ENCODE data around the gene EPS8L3. TPM values are rescaled to one million over a fixed set of nuclear protein-coding genes. Genes with fewer than 3 reads are reported as not detected.
"Not testable (repeated sequence)": the region's sequence is repeated elsewhere in the genome, so short reads cannot be mapped to it uniquely, and the experiment has no call there.

The EPS8L3 gene
- total RNA-seq, 1 donor from 2014 or later: not detected

DNA sequence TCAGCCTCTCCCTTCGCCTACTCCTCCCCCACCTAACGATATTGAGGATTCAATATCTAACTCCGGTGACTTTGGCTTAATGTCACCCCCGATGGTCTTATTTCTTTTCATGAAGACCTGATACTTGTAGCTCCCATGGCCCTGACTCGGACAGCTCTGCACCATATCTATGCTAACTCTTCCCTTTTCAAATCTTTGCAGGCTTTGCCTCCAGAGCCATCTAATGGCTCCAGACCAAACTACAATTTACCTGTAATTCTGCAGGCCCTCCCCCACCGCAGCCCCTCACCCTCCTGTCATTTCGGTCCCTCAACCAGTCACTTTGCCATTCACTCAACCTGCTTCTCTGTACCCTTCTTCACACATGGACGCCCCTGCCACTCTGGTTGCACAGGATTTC lies 59.5 kb downstream of the EPS8L3 start:
- no peak for DNase-seq (ENCODE audit: low read depth, low spot score)
- TF ChIP-seq CTCF (conservative IDR thresholded peaks at IDR 0.05): no peak
- Mint-ChIP-seq H3K4me3 (no peak overlapping the region), H3K27me3 (ENCODE audit: low read depth) (no peaks in the 10 kb centered on the region), H3K4me1 (no peaks in the 10 kb centered on the region), H3K9me3 (peaks cover 15% of the 10 kb centered on the region), H3K27ac (ENCODE audit: unreplicated experiment) (no peak overlapping the region), H3K36me3 (ENCODE audit: low read depth) (peaks cover 9% of the 10 kb centered on the region)

DNA sequence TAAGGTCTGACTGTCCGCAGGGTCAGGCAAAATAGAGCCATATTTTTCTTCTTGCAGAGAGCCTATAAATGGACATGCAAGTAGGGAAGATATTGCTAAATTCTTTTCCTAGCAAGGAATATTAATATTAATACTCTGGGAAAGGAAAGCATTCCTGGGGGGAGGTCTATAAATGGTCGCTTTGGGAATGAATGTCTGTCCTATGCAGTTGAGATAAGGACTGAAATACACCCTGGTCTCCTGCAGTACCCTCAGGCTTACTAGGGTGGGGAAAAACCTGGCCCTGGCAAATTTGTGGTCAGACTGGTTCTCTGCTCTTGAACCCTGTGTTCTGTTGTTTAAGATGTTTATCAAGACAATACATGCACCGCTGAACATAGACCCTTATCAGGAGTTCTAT lies 60.8 kb downstream of the EPS8L3 start:
- not testable (repeated sequence) for H3K27me3 Mint-ChIP-seq (ENCODE audit: low read depth); H3K36me3 Mint-ChIP-seq (ENCODE audit: low read depth); H3K4me1 Mint-ChIP-seq; H3K27ac Mint-ChIP-seq (ENCODE audit: unreplicated experiment); H3K4me3 Mint-ChIP-seq; DNase-seq (ENCODE audit: low read depth, low spot score)
- H3K9me3 Mint-ChIP-seq: peaks cover 11% of the 10 kb centered on the region

Other genes with a start within 250 kb of the EPS8L3 start
- gene GPR61, start 224.1 kb downstream of the EPS8L3 start, total RNA-seq: not detected in 2 replicates
- 9.8 and 10.2 TPM in 2 replicates for gene GNAI3, start 215.3 kb downstream of the EPS8L3 start, total RNA-seq
- not detected in 2 replicates for gene GNAT2, start 144.3 kb downstream of the EPS8L3 start, total RNA-seq
- gene AMPD2, start 144.1 kb downstream of the EPS8L3 start, total RNA-seq: 93.1 and 105 TPM in 2 replicates
- 26.7 and 28.2 TPM in 2 replicates for gene GSTM4, start 107.8 kb downstream of the EPS8L3 start, total RNA-seq
- 43.7 and 46.6 TPM in 2 replicates for gene GSTM2, start 95.9 kb downstream of the EPS8L3 start, total RNA-seq
- 45.9 and 47.8 TPM in 2 replicates for gene GSTM1, start 76.1 kb downstream of the EPS8L3 start, total RNA-seq
- gene GSTM5, start 51.7 kb downstream of the EPS8L3 start, total RNA-seq: 0.23 TPM in 1 of 2 replicates, not detected in the other
- gene GSTM3, start 22.9 kb downstream of the EPS8L3 start, total RNA-seq: 56.5 and 62.0 TPM in 2 replicates
- 16.0 and 17.9 TPM in 2 replicates for gene CSF1, start 146.9 kb upstream of the EPS8L3 start, total RNA-seq
- gene AHCYL1, start 220.8 kb upstream of the EPS8L3 start, total RNA-seq: 90.1 and 94.0 TPM in 2 replicates

Data from neural crest cell (in vitro differentiated cells).